ENCODE data around the gene DRC3.
"Not testable (repeated sequence)": the region's sequence is repeated elsewhere in the genome, so short reads cannot be mapped to it uniquely, and the experiment has no call there.

DRC3 gene

DNA sequence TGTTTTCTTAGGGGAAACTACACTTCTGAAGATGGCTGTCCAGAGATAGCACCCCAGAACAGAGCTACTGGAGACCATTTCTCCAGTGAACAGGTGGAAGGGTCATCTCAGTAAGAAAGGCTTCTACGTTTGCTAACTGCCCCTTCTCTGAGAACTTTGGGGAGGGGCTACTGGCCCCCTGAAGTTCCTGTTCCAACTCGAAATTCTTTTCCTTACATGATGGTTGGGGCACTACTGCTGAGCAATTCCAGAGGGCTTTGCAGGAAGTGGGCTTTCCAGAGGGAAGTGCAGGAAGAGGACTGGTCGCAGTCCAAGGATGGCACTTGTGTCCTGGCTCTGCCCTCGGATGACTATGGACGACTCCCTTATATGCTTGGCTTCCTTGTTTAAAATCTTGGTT is 31.6 kb upstream of the DRC3 start:
- DNase-seq: no peak

DNA sequence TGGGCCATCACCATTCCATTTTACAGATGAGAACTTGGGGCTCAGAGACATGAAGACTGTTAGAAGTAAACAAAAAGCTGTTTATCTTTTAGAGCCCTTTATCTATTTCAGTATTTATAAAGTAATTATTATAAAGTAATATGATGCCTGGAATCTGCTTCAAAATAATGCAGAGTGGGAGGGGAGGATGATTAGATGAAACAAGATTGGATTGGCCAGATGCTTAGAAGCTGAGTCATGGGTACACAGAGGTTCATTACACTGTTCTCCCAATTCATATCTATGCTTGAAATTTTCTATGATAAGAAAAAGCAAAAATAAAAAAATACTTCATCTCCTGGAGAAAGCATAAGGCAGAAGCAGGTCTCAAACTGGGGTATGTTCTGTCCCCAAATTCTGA is 29.8 kb upstream of the DRC3 start:
- no peak for DNase-seq

DNA sequence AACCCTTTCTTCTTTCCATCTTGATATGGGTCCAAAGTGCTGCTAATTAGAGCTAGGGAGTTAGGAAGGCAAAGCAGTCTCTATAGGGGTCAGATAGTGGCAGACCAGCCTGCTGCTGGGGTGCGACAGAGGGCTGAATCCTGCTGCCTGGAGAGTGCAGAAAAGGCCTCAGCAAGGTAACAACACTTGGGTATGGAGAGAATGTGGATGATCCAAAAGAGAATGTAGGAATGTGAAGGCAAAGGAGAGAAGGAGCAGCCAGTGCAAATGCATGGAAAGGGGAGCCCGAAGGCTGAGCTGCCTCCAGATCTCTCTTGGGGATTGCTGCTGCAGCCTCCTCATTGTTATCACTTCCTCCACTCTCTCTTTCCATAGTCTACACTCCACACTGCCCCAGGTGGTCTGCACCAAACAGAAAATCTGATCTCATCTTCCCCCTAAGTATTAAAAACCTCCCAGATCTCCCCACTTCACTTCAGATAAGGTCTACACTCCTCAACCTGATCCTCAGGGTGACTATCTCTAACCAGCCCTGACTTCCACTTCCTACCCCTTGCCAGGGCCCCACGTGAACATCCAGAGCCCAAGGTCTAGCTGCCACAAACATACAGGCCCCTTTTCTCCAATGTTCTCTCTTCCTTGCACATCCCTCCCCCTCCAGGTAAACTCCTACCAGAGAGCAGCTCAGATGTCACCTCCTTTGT is 29.2 kb upstream of the DRC3 start:
- DNase-seq: no peak

DNA sequence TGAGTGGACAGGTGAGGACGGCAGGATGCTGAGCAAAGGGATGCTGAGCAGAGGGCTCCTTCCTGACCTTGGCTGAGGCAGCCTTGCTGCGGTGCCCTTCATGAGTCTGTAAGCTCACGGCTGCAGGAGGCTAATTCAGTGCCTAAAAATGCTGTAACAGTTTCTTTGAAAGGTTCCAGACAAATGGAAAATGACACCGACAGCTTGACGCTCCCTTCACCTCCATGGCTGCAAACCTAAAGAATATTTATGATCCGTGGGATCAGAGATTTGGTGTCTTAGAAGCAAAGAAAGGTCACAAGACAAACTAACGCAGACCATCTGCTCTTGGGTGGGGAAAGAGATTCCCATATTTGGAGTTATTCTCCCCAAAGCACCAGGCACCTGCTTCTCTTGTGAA is 28.4 kb upstream of the DRC3 start:
- DNase-seq: no peak

DNA sequence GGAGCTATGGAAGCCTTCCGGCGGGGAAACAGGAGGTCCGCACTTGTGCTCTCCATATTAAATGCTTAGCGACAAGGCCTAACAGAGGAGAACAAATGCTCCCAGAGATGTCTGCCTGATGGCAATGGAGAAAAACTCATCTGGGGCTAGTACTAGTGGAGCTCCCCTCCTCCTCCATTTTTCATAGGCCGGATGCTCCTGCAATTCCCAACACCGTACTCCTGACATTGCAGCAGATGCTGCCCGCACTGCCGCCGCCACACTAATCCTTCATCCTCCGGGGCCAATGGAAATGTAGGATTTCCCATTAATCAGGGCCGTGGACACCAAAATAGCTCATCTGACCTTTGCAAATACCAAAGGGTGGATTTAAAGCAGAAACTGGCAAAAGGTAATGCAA is 27.9 kb upstream of the DRC3 start:
- no peak for DNase-seq

DNA sequence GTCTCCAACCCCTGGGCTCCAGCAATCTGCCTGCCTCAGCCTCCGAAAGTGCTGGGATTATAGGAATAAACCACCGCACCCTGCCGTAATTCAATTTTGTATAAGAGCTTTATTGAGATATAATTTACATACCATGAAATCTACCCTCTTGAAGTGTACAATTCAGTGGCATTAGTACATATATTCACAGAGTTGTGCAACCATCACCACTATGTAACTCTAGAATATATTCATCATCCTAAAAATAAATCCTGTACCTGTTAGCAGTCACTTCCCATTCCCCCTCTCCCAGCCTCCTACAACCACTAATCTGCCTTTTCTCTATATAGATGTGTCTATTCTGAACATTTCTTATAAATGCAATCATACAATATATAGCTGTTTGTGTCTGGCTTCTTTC is 26.6 kb upstream of the DRC3 start:
- DNase-seq: no peak

DNA sequence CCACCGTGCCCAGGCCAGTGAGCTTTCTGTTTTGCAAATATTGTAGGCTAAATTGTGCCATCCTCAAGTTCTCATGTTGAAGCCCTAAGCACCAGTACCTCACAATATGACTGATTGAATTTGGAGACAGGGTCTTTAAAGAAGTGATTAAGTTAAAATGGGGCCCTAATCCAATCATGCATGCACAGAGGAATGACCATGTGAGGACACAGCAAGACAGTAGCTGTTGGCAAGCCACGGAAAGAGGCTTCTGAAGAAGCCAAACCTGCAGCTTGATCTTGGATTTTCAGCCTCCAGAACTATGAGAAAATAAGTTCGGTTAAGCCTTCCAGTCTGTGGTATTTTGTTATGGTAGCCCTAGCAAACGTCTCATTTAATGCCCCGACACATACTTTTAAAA is 25.4 kb upstream of the DRC3 start:
- no peak for DNase-seq

DNA sequence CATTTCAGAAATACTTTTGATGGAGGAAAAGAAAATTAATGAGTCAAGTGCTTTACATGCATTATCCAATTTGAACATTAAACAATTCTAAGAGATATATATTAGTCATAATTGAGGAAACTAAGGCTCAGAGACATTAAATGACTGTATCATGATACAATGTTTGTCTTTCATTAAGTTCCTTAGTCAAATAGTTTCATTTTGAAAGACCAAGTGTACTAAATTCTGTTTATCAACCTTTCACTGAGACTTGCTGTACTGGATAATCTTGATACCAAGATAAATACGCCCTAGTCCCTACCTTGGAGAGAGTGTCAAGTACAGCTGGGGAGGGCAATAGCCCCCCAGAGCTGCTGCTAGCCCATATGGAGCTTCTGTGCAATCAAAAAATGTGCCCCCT is 24.7 kb upstream of the DRC3 start:
- no peak for DNase-seq

DNA sequence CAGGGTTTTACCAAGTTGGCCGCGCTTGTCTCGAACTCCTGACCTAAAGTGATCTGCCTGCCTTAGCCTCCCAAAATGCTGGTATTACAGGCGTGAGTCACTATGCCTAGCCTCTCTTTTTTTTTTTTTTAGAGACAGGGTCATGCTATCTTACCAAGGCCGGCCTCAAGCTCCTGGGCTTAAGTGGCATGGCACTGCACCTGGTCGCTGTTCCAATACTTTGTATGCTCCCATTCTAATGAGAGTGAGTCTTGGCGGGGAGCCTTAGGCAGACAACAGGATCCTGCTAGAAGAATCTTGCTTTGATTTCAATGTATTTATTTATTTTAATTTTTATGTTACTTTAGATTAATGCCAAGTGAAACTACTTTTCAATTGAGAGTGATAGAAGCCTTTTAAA is 22.3 kb upstream of the DRC3 start:
- no peak for DNase-seq

DNA sequence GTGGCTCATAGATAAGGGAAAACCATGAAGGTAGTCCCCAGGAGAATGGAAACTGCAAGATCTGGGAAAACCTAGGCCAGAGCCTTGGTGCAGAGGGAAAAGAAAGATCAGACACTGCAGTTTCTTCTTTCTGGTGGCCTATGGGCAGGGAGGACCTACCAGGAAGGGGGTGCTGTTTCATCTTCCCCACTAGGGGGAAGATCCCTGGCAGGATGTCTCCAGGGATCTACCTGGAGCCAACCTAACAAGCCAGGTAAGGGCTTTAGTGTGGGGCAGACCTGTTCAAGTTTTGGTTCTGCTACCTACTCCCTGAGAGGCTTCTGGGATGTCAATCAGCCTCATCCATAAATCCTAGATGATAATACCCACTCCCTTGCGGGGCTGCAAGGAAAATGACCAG is 21.9 kb upstream of the DRC3 start:
- no peak for DNase-seq

DNA sequence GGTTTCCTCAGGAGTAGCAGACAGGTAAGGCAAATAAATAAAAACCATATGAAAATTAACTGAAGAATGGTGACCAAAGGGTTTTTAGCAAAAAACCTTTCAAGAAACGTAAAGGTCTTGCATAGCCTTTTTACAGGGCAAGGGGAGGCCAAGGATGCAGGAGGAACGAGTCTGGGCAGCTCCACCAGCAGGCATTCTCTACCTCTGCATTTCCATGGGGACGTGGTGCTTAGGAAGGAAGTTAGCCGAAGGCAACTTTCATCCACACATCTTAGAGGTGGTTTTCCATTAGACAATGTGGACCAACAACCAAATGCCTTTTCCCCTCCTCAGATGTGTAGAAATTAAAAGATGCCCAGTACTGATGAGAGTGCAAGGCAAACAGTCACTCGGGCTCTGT is 21.1 kb upstream of the DRC3 start:
- no peak for DNase-seq

DNA sequence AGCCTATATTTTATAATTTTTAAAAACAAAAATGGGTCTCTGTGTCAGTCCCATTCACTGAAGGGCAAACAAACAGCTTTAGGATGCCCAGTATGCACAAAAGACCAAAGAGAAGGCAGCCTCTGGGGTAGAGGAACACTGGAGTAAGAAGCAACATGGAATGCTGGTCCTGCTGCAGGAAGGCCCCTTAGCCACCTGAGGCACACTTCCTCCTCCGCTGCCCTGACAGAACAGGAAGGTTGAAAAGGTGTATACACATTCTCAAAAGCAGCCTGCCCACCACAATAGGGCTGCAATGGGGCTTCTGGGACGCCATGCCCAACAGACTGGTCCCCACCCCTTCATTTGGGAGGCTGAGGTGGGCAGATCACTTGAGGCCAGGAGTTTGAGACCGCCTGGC is 20.0 kb upstream of the DRC3 start:
- DNase-seq: no peak

DNA sequence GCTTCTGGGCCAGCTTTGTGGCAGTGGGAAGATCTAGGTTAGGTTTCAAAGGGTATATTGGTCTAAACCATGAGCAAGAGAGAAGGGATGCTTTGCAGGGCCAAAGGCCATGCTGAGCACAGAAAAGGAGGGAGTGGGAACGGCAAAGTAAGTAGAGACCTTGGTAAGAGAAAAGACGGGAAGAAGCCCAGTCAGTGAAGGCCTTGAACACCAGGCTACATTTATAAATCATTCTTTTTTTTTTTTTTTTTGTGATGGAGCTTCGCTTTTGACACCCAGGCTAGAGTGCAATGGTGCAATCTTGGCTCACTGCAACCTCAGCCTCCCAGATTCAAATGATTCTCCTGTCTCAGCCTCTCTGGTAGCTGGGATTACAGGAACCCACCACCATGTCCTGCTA is 18.6 kb upstream of the DRC3 start:
- no peak for DNase-seq

DNA sequence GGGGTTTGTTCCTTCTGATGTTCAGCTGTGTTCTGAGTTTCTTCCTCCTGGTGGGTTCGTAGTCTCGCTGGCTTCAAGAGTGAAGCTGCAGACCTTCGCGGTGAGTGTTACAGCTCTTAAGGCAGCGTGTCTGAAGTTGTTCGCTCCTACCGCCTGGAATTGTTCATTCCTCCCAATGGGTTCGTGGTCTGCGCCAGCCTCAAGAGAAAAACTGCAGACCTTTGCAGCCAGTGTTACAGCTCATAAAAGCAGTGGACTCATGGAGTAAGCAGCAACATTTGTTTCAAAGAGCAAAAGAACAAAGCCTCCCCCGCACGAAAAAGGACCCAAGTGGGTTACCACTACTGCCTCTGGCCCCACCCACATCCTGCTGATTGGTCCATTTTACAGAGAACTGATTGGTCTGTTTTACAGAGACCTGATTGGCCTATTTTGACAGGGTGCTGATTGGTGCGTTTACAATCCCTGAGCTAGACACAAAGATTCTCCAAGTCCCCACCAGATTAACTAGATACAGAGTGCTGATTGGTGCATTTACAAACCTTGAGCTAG is 16.8 kb upstream of the DRC3 start:
- not testable (repeated sequence) for DNase-seq

DNA sequence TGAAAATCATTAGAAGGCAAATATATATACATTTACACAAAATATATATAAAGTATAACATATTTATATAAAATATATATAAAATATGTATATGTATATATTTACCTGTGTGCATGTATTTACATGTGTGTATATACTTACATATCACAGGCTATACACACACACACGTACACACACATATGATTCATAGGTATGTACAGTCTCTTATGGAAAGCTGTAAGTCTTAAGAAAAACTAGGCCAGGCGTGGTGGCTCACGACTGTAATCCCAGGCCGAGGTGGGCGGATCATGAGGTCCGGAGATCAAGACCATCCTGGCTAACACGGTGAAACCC is 15.1 kb upstream of the DRC3 start:
- no peak for DNase-seq

DNA sequence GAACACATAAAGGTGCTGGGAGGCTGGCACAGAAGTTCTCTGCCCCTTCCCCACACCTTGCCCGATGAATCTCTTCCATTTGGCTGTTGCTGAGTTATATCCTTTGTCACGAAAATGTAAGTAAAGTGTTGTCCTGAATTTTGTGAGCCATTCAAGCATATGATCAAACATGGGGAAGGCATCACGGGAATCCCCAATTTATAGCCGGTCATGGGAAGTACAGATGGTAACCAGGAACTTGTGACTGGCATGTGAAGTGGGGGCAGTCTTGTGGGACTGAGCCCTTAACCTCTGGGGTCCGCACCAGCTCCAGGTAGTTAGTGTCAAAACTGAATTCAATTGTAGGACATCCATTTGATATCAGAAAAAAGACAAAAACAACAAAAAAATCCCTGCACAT is 13.7 kb upstream of the DRC3 start:
- no peak for DNase-seq

DNA sequence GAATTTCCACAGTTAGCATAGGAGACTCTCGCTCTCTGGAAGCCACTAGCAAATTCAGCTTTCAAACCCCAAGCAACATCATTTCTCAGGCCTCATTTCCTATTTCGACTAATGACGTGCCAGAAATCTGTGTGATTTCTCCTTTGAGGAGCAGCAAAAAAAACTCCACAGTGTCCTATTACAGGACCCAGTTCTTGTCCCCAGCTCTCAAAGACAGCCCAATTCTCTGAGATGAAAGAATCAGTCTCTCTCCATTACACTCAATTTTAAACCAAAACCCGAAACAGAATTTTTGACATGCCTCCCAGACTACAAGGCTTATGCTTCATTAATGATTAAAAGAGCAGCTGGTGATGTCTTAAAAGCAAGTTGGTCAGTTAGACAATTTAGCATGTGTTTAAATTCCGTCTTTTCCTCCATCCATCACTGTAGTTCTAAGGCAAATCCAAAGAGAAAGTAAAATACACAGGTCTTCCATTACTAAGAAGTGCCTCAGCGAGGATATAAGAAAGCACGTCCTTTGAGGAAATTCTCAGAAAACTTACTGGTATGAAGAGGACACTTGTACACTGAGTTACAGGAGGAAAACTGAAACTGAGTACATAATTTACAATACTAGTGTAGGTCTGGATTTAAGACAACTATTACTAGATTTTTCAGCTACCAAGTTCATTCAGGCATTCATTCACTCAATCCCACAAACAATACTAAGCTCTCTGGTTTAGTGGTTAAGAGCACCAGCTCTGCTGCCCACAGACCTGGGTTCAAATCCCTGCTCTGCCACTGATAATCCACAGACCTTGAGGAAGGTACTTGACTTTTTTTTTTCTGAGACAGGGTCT is 12.9 kb upstream of the DRC3 start:
- DNase-seq: no peak

DNA sequence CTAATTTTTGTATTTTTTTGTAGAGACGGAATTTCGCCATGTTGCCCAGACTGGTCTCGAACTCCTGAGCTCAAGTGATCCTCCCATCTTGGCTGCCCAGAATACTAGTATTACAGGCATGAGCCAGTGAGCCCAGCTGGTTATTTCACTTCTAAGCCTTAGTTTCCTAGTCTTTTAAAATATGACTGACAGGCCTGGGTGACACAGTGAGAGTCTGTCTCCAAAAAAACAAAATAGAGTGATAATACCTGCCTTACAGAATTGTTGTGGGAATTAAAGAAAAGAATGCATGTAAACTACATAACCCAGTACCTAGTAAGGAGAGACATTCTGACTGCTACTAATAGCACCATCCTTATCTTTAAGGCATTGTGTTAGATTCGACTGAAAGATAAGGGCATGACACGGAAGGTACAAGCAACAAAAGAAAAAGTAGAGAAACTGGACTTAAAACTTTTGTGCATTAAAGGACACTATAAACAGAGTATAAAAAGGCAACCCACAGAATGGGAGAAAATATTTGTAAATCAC is 12.1 kb upstream of the DRC3 start:
- DNase-seq: no peak

DNA sequence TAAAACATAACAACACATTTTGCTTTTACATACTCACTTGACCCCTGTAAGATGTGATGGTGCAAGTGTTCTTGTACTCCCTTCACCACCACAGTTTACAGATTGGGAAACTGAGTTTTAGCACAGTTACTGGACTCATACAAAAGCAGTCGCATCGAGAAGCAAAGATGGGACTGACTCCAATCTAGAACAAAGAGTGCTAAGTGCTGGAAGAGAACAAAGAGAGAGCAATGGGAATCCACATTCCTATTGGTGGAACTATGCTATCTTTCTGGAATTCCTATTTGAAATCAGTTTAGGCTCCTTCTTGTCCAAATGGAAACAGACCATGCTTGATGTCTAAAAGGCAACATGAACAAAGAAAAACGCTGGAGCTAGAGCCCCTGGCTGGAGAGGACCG is 9.6 kb upstream of the DRC3 start:
- DNase-seq: no peak

DNA sequence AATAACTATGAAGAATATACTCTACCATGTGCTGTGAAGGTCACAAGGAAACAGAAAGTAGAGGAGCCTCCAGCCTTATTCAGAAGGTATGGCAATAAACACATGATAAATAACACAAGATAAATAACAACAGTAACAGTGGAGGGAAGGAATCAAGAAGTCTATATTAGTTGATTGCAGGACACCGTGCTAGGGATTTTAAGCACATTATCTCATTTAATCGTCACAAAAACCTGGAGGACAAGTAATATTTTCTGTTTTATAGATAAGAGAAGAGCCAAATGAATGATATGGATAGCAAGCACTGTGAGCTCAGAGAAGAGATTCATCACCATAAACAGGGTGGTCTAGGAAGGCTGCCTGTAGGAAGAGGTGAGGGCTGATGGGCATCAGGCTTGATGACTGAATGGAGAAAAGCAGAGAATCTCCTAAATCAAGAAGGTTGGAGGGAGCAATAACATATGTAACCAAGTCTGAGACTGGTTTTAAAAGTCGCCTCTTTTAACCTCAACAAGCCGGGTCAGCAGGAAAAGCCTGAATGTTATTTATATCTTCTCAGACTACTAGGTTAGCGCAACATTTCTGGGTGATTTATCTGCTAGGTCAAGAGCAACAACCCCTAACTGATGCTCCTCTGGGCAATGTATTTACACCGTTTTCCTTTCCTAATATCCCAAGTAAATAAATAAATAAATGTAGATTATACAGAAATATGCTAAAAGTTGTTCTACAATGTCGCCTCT is 8.8 kb upstream of the DRC3 start:
- no peak for DNase-seq

DNA sequence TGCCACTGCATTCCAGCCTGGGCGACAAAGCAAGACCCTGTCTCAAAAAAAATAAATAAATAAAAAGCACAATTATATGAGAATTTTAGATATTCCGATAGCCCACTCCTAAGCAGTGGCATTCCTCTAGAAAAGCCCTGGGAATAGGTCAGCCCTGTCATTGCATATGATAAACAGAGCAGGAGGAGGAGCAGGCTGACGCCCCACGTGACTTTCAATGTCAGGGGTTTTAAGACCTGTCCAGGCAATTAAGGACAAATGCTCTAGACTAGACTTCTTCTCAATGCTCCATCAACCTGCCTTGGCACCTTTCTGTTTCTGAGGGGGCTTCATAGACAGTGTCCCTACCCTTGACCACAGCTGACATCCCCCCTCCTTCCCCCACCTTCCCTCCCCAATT is 8.0 kb upstream of the DRC3 start:
- no peak for DNase-seq

DNA sequence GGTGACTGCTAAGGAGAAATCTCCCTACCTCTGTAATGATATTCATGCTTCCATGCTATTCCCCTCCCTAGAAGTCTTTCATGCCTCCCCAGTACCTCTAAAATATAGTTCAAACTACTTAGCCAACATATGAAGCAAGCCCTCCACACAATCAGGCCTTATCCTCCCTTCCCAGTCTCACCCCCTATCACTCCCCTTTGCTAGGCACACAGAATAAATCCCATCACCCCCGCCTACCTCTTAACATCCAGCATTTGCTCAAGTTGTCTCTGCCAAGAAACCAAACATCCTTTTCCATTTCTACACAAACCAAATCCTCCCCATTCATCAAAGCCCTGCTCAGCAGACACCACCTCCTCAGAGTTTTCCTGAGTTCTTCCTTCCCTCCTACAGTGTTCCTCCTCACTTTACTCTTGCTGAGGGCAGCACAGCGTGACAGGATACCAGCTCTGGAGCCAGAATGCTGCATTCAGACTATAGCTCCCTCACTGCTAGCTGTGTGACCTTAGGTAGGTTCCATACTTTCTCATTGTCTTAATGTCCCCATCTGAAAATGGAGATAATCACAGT is 7.4 kb upstream of the DRC3 start:
- no peak for DNase-seq

DNA sequence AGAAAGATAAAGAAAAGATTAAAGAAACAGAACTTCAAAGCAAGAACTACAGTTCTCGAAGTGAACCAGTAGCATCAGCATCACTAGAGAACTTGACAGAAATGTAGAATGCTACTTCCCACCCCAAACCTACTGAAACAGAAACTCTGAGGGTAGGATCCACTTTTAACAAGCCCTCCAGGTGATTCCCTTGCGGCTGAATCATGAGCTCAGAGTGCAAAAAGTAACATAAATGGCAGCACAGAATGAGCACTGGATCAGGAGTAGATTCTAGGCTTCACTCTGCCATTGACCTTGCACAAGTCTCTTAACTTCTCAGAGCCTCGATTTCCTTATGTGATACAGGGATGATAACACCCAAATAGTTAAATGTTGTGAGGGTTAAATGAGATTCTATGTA is 6.3 kb upstream of the DRC3 start:
- DNase-seq: no peak

All from stimulated activated CD4-positive, alpha-beta T cell treated with anti-CD3 and anti-CD28 coated beads, Interleukin-12 subunit alpha, Interleukin-12 subunit beta, amount 100 ng/mL, for 4 hours (primary cell).